GM12874 (cell line): Measurements from ENCODE around the gene CCDC12.

Source experiments
- TF ChIP-seq, protein P1 (sequence below): IDR thresholded peaks from 2 replicates; pipeline ENCODE4 v1.5.1; 2011; ENCODE audit warnings: low read depth, mild to moderate bottlenecking, control low read depth, low read length, moderate library complexity; ENCODE audit not compliant: insufficient read depth

CCDC12 gene

DNA sequence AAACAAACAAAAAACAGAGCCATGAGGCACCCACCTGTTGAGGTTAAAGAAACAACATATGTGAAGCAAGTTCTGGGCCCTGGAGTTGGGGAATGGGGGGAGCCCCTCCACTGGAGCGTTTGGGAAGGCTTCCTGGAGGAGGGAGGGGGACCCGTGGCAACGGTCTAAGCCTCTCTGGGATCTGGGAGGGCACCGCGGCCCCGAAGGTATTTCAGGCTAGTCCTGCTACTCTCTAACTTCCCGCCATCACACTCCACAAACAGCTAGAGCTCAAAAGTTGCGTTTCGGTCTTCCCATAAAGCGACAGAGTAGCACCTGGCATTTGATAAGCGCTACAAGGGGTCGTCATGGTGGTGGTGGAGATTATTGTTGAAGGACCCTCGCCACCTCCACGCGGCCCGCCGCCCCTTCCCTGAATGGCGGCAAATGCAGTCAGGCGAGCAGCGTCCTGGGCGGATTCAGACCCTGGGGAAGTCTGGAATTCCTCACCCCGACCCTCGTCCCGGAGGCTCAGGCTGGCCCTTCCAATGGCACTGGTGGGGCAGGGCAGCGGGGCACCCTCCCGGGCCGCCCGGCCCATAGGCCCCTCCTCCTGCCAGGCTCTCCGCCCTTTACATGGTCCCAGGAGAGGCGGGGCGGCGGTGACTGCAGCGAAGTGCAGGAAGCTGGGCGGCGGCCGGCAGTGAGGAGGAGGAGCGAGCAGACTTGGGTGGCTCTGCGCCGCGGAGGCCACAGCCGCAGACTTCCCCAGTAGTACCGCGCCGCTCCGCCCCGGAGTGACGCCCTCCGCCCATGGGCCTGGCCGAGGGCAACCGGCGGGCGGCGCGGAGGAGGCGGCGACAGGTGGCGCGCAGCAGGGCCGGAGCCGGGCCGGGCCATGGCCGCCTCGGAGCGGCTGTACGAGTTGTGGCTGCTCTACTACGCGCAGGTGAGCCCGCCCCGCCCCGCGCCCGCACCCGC, 2.7 kb upstream of the CCDC12 start, which contains the start of gene NBEAL2:
Gene NBEAL2, plus strand, starts transcription at position 682 of the 960 bp plus-strand sequence. Its CDS starts 196 bp downstream, at position 878.
- TF ChIP-seq, protein P1, sequence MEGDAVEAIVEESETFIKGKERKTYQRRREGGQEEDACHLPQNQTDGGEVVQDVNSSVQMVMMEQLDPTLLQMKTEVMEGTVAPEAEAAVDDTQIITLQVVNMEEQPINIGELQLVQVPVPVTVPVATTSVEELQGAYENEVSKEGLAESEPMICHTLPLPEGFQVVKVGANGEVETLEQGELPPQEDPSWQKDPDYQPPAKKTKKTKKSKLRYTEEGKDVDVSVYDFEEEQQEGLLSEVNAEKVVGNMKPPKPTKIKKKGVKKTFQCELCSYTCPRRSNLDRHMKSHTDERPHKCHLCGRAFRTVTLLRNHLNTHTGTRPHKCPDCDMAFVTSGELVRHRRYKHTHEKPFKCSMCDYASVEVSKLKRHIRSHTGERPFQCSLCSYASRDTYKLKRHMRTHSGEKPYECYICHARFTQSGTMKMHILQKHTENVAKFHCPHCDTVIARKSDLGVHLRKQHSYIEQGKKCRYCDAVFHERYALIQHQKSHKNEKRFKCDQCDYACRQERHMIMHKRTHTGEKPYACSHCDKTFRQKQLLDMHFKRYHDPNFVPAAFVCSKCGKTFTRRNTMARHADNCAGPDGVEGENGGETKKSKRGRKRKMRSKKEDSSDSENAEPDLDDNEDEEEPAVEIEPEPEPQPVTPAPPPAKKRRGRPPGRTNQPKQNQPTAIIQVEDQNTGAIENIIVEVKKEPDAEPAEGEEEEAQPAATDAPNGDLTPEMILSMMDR, result no peak

DNA sequence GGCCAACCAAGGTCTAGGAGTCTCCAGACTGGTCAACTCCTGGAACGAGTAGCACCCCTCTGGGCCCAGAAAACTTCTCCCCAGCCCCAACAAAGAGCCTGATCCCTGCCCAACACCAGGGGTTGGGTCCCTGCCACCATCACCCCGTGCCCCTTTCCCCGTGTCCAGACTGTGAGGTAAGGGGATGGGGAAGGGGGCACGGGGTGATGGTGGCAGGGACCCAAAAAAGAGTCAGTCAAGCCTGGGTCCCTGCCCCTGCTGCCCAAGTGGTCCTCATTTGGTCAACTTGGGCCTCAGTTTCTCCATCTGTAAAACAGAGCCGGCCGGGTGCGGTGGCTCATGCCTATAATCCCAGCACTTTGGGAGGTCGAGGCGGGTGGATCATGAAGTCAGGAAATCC, 1.8 kb upstream of the CCDC12 start:
- TF ChIP-seq, protein P1, result no peak

GRCh38 chr3:46977811-46978195, 1.3 kb upstream of the CCDC12 start:
- TF ChIP-seq, protein P1, result no peak

- TF ChIP-seq, protein P1, result no peak
These were observed 1.9 kb downstream of the CCDC12 start for GRCh38 chr3:46974421-46975171.

GRCh38 chr3:46972396-46972795, 4.1 kb downstream of the CCDC12 start:
- TF ChIP-seq, protein P1, result no peak

- TF ChIP-seq, protein P1, result no peak
These were observed 4.8 kb downstream of the CCDC12 start for GRCh38 chr3:46971742-46972141.

DNA sequence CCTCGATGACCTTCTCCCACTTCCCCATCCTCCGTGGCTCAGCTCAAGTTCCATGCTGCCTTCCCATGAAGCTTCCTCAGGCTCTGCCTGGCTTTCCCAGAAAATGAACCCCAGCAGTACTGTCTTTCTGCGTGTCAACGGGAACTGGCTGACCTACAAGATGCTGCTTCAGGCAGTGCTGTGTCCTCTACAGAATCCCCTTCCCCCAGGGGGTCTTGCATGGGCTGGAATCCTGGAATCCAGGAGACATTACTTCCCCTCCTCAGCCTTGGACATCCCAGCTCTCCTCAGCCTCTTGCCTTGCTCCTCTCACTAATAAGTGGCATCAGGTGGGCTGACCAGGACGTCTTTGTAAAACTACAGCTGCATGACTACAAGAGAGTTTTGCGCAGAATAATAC, 5.4 kb downstream of the CCDC12 start:
- TF ChIP-seq, protein P1, result no peak
